ENCODE data around the gene SYPL1. TPM values are rescaled to one million over a fixed set of nuclear protein-coding genes. Genes with fewer than 3 reads are reported as not detected.
"Not testable (repeated sequence)": the region's sequence is repeated elsewhere in the genome, so short reads cannot be mapped to it uniquely, and the experiment has no call there.

Gene SYPL1
- total RNA-seq, 1 donor from 2014 or later, result 76.9 TPM

DNA sequence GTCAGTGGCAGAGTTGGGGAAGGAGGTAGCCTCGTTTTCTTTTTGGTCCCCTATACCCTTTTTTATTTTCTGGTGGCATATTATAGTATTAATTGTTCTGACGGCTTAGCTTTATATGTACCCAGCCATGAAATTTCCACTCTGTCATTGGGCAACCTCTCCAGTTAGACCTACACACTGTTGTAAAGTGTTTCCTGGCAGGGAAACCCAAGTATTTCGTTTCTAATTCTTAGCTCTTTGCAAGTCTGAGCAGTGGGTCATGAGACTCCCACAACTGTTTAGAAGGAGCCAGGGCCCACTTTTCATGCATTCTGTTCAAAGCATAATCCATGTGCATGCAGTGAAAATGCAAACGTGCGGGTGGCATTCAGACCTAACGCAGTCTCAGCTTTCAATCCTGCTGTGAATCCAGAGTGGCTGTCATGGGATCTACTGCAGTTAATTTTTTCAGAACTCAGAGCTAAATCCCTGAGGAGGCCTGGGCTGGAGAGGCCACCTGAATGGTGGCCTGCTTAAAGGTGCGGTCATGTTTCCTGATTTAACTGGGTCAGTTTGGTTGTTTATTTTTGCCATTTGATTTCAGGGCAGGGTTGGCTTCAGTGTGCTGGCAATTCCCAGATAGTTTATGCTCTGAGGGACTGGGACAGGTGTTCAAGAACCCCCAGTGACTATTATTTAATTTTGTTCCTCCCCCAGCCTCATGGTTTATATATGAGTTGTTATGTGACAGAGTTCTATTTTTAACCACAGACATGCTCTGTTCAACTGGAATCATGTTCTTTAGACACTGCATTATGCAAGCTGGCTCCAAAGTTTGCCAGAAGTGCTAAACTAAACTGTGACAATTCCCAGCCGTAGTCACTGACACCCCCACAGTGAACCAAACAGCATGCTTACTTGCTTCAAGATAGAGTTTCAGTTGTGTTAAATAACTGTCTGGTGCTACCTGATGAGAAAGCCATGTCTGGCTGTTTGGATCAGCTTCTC is 27.4 kb upstream of the SYPL1 start:
- no peak overlapping the region for H3K4me3 ChIP-seq
- no peaks in the 10 kb centered on the region for H3K9me3 ChIP-seq
- TF ChIP-seq POLR2AphosphoS5 (IDR thresholded peaks at IDR 0.05; ENCODE audit: insufficient read depth in 1 of 2, low read depth in 1 of 2) (peak in 1 of 2 donors; percentile 21), POLR2A (IDR thresholded peaks at IDR 0.05) (no peak)
- no peak overlapping the region for H3K27ac ChIP-seq
- no peak for DNase-seq (ENCODE audit: extremely low spot score in 2 of 2)
- intact Hi-C loops (cut with DNase I), result no loop called here
- H3K4me1 ChIP-seq, result no peaks in the 10 kb centered on the region
- H3K36me3 ChIP-seq, result no peaks in the 10 kb centered on the region
- H3K27me3 ChIP-seq, result no peaks in the 10 kb centered on the region

- no peaks in the 10 kb centered on the region for H3K36me3 ChIP-seq
- intact Hi-C loops (cut with DNase I), result no loop called here
- TF ChIP-seq POLR2A (IDR thresholded peaks at IDR 0.05) (no peak), POLR2AphosphoS5 (IDR thresholded peaks at IDR 0.05; ENCODE audit: insufficient read depth in 1 of 2, low read depth in 1 of 2) (no peak)
- TF ChIP-seq, protein P1, sequence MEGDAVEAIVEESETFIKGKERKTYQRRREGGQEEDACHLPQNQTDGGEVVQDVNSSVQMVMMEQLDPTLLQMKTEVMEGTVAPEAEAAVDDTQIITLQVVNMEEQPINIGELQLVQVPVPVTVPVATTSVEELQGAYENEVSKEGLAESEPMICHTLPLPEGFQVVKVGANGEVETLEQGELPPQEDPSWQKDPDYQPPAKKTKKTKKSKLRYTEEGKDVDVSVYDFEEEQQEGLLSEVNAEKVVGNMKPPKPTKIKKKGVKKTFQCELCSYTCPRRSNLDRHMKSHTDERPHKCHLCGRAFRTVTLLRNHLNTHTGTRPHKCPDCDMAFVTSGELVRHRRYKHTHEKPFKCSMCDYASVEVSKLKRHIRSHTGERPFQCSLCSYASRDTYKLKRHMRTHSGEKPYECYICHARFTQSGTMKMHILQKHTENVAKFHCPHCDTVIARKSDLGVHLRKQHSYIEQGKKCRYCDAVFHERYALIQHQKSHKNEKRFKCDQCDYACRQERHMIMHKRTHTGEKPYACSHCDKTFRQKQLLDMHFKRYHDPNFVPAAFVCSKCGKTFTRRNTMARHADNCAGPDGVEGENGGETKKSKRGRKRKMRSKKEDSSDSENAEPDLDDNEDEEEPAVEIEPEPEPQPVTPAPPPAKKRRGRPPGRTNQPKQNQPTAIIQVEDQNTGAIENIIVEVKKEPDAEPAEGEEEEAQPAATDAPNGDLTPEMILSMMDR (IDR thresholded peaks at IDR 0.05), result no peak
Measured at GRCh38 chr7:106138776-106139175, 26.7 kb upstream of the SYPL1 start.

DNA sequence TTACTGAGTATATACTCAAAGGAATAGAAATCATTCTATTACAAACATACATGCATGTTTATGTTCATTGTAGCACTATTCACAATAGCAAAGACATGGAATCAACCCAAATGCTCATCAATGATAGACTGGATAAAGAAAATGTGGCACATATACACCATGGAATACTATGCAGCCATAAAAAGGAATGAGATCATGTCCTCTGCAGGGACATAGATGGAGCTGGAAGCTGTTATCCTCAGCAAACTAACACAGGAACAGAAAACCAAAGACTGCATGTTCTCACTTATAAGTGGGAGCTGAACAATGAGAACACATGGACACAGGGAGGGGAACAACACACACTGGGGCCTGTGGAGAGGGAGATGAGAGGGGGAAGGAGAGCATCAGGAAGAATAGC is 26.1 kb upstream of the SYPL1 start:
- intact Hi-C loops (cut with DNase I); H3K4me1 ChIP-seq; H3K36me3 ChIP-seq; H3K9me3 ChIP-seq; H3K27me3 ChIP-seq; H3K27ac ChIP-seq; DNase-seq (ENCODE audit: extremely low spot score in 2 of 2); H3K4me3 ChIP-seq: not testable (repeated sequence)

More at GRCh38 chr7:106138776-106139175, 26.7 kb upstream of the SYPL1 start:
- Histone ChIP-seq H3K4me1 (no peaks in the 10 kb centered on the region), H3K27me3 (no peaks in the 10 kb centered on the region), H3K27ac (no peak overlapping the region), H3K9me3 (no peaks in the 10 kb centered on the region), H3K4me3 (no peak overlapping the region)
- no peak for DNase-seq (ENCODE audit: extremely low spot score in 2 of 2)

DNA sequence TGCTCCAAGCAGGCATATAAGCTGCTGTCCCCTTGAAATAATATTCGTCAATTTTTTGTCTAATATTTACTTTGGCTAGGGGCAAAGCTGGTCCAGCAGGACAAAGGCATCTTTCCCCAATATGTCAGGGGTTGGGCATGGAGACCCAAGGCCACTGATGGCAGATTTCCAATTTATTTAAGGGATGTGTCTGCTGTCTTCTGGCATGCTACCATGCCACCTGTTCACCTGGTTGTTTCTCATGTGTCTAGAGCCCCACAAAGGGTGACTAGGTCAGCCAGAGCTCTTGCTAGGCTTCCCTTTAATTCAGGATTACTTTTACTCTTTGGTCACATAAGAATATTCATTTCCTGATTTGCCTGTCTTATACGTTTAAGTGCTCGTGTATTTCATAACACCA is 22.1 kb upstream of the SYPL1 start:
- Histone ChIP-seq H3K27me3 (no peaks in the 10 kb centered on the region), H3K36me3 (no peaks in the 10 kb centered on the region), H3K9me3 (no peaks in the 10 kb centered on the region), H3K4me3 (no peak overlapping the region), H3K4me1 (no peaks in the 10 kb centered on the region), H3K27ac (no peak overlapping the region)
- intact Hi-C loops (cut with DNase I), result no loop called here
- DNase-seq (ENCODE audit: extremely low spot score in 2 of 2), result no peak
- TF ChIP-seq, protein P1 (IDR thresholded peaks at IDR 0.05), result no peak
- TF ChIP-seq POLR2A (IDR thresholded peaks at IDR 0.05) (no peak), POLR2AphosphoS5 (IDR thresholded peaks at IDR 0.05; ENCODE audit: insufficient read depth in 1 of 2, low read depth in 1 of 2) (no peak)

DNA sequence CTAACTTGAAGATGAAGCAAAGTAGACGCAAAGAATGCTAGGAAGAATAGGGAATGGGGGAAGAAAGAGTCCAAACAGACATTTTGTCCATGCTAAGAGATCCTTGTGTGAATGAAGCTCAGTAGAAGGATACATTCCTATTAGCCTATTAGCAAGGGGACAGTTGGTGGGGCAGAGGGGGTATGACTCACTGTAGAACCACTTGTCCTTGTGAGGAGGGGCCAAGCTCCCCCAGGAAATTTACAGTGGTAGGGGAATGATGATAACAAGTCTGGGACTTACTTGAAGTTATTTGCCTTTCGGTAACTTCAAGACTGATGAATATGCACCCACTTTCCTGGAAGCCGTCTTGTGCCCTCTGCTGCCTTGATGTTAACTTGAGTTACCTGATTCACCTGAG is 17.2 kb upstream of the SYPL1 start:
- intact Hi-C loops (cut with DNase I), result no loop called here
- Histone ChIP-seq H3K27me3 (no peaks in the 10 kb centered on the region), H3K4me3 (no peak overlapping the region), H3K27ac (no peak overlapping the region), H3K36me3 (no peaks in the 10 kb centered on the region), H3K9me3 (no peaks in the 10 kb centered on the region), H3K4me1 (peaks cover 6% of the 10 kb centered on the region)
- TF ChIP-seq, protein P1 (IDR thresholded peaks at IDR 0.05), result no peak
- TF ChIP-seq POLR2AphosphoS5 (IDR thresholded peaks at IDR 0.05; ENCODE audit: insufficient read depth in 1 of 2, low read depth in 1 of 2) (no peak), POLR2A (IDR thresholded peaks at IDR 0.05) (no peak)
- no peak for DNase-seq (ENCODE audit: extremely low spot score in 2 of 2)

DNA sequence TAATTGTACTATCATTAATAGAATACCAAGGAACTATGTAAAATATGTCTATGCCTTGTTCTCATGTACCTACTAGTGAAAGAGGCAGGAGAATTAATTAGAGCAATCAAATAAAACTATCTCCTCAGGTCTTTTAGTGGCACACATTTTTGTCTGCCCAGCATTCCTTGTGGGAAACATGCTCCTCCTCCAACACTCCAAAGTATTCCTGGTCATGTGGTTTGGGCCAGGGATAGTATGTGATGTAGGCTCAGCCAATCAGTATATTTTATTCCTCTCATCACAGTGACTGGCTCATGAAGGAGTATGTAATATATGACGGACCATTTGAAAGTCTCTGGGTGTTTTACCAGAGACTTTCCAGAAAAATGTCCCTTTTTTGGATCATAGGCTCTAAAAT is 16.7 kb upstream of the SYPL1 start:
- Histone ChIP-seq H3K9me3 (no peaks in the 10 kb centered on the region), H3K36me3 (no peaks in the 10 kb centered on the region), H3K4me3 (no peak overlapping the region), H3K27me3 (no peaks in the 10 kb centered on the region), H3K27ac (no peak overlapping the region), H3K4me1 (peaks cover 6% of the 10 kb centered on the region)
- no peak for DNase-seq (ENCODE audit: extremely low spot score in 2 of 2)
- TF ChIP-seq POLR2AphosphoS5 (IDR thresholded peaks at IDR 0.05; ENCODE audit: insufficient read depth in 1 of 2, low read depth in 1 of 2) (no peak), POLR2A (IDR thresholded peaks at IDR 0.05) (no peak)
- TF ChIP-seq, protein P1 (IDR thresholded peaks at IDR 0.05), result no peak
- intact Hi-C loops (cut with DNase I), result no loop called here

Measured in vagina (tissue), 2 donors.